Epidermal melanocyte (primary cell): ENCODE measurements around the gene NELFB.

Experiments
- DNase-seq: peaks from one replicate; pipeline ENCODE4 v3.0.0; 2011; ENCODE audit warnings: low spot score; ENCODE audit not compliant: insufficient read length

Gene NELFB

GRCh38 chr9:137280474-137281344 is 25.6 kb downstream of the NELFB start:
- no peak for DNase-seq

DNA sequence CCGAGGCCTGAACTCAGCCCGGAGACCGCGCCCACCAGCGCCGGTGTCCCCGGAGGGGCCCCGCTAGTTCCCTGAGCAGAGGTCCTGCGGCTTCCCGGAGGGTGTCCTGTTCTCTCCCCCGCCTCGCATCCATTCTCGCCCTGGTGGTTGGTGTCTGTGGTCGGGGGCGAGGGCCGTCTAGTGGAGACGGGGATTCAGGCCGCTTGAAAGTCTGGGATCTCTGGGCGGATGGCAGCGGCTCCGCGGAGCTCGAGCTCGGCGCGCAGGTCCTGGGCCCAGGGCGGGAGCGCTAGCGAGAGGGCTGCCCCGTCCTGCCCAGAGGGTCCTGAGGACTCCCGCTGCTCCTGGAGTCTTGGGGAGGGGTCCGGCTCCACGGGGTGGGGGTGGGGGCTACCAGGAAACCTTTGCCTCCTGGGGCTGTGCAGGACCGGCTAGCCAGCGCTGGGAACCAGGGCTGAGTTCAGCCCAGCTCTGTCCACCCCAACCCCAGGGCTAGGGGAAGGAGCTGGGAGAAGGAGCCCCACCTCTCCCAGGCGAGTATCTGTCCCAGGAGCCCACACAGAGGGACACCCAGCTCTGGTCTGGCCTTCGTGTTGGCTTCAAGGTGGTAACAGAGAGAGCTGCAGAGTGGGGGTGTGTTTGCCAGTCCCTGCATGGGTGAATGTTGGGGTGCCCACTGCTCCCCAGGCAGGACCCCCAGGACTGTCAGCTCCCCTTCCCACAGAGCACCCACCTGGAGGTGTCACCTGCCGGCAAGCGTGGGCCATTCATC is 26.4 kb downstream of the NELFB start:
- no peak for DNase-seq

GRCh38 chr9:137286975-137287383 is 31.9 kb downstream of the NELFB start:
- DNase-seq = peak; percentile 93

- DNase-seq = no peak
Measured at GRCh38 chr9:137293094-137293481, 38.0 kb downstream of the NELFB start.

DNA sequence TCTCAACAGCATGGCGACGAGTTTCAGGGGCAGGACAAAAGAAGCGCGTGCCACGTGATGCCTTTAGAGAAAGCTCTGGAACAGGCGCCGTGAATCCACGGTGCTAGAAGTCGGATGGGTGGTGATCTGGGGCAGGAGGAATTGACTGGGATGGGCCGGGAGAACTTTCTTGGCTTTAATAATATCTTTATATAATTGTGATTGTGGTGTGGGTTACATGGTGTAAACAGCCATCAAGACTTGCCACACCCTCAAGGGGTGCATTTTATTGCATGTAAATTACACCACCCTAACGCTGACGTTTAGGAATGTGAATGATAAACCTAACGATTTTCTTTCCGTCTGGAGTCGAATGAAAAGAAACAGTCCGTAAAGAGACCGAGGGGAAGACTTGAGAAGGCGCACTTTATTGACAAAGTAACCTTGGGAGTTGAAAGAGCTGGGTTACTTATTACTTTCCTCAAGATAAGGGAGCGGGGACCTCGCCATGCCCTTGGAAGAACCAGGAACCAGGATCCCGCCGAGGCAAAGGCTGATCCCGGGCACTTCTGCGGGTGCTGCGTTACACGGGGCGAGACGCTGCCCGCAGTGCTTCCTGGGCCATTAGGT is 38.5 kb downstream of the NELFB start:
- no peak for DNase-seq

- no peak for DNase-seq
Measured at GRCh38 chr9:137294091-137294680, 39.1 kb downstream of the NELFB start.

- peak; percentile 69 for DNase-seq
Measured at GRCh38 chr9:137294681-137295237, 39.6 kb downstream of the NELFB start.

GRCh38 chr9:137295238-137295811 is 40.2 kb downstream of the NELFB start:
- peak; percentile 85 for DNase-seq

GRCh38 chr9:137295849-137296669 is 40.9 kb downstream of the NELFB start:
- DNase-seq = no peak

- DNase-seq = no peak
Measured at GRCh38 chr9:137296670-137297664, 41.8 kb downstream of the NELFB start.

- DNase-seq = no peak
Measured at GRCh38 chr9:137297966-137298365, 42.8 kb downstream of the NELFB start.

DNA sequence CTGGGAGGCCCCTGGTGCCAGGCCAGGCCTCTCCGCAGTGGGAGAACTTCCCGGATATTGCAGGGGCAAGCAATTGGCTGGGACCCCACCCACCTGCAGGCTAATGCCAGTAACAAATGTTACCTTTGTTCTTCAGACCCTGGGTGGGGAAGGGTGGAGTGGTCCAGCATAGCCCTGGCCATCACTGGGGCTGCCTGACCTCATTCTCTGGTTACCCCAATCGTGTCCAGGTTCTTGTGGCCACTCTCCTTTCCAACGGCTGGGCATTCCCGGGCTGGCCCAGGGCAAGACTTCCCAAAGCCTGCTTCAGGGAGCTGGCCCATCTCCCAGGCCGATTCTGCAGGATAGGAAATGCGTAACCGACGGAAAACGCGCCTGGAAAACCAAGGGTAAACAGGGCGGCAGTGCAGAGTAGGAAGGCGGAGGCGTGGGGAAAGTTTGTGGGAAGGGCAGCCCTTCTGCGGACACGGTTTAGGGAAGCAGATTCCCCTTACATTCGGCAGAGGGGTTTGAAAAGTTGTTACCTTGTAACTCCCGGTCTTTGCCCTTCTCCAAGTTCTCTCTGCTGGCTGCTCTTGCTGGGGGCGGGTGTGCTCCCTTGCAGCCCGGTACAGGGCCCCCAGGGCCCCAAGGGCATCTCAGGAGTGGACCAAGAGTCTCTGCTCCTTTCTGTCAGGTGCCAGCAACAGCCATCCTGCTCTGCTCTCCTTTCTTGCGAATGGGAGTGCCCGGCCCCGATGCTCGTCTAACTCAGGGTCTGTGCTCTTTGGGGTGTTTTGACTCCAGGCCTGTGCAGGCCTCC is 43.5 kb downstream of the NELFB start:
- no peak for DNase-seq

DNA sequence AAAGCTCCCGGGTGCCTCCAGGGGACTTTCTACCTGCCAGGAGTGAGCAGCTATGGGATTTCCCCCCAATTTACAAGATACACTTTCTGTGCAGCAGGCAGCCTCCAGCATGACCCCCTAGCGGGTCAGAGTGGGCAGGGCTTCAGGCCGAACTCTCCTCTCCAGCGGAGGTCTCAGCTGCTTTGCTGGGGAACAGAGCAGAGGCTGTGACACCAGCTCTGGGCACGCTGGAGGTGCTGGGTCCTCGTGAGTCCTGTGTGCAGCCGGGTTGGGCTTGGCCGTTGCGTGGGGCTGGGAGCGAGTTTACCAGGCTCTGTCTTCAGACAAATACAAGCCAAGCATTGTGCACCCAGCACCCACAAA is 44.1 kb downstream of the NELFB start:
- DNase-seq = no peak

GRCh38 chr9:137299938-137300337 is 44.8 kb downstream of the NELFB start:
- DNase-seq = no peak

DNA sequence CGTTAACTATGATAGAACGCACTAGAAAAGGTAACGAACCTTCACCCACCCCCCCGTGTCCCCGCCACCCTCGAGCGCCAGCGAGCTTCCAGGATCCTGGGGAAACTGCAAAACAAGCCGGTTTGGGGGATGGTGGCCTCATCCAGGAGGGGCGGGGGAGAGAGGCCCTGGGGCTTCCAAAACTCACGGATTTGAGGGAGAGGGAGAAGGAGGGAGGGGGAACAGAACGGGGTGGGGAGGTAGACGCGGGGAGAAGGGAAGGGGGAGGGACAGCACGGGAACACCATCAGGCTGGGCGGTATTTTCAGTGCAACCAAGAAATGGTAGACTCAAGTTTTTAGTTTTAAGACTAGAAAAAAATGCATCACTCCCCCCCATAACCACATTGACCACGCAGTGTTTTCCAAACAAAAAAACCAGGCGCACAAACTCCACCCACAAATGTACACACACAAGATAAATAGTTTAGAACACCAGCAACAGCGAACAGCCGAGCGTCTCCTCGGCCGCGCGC is 45.5 kb downstream of the NELFB start:
- no peak for DNase-seq

- no peak for DNase-seq
Measured at GRCh38 chr9:137301081-137301947, 46.2 kb downstream of the NELFB start.

- DNase-seq = peak; percentile 72
Measured at GRCh38 chr9:137302118-137302448, 47.0 kb downstream of the NELFB start, which contains the start of gene NRARP. TSS of gene NRARP (minus strand) at chr9:137302271. CDS start at chr9:137301928, 343 bp downstream.
